GM18526 (cell line): Measurements from ENCODE around the gene HMGB4.

Experiments used
- POLR2A ChIP-seq: IDR thresholded peaks from 3 replicates; pipeline ENCODE4 v1.6.1; 2011; ENCODE audit not compliant: insufficient read length; ENCODE audit errors: extremely low read depth

HMGB4 gene

GRCh38 chr1:33828654-33829053 is 35.2 kb upstream of the HMGB4 start:
- no peak for TF ChIP-seq POLR2A

GRCh38 chr1:33836911-33837310 is 27.0 kb upstream of the HMGB4 start:
- TF ChIP-seq POLR2A = no peak

- no peak for TF ChIP-seq POLR2A
These were observed 26.2 kb upstream of the HMGB4 start for GRCh38 chr1:33837635-33838034.

- no peak for TF ChIP-seq POLR2A
These were observed 22.4 kb upstream of the HMGB4 start for GRCh38 chr1:33841494-33841893.

GRCh38 chr1:33842348-33842747 is 21.5 kb upstream of the HMGB4 start:
- no peak for TF ChIP-seq POLR2A

- TF ChIP-seq POLR2A = no peak
These were observed 19.7 kb upstream of the HMGB4 start for GRCh38 chr1:33844166-33844565.

- TF ChIP-seq POLR2A = no peak
These were observed 17.0 kb upstream of the HMGB4 start for GRCh38 chr1:33846861-33847260.

- TF ChIP-seq POLR2A = no peak
These were observed 15.5 kb upstream of the HMGB4 start for GRCh38 chr1:33848205-33848937.

GRCh38 chr1:33849211-33849610 is 14.7 kb upstream of the HMGB4 start:
- no peak for TF ChIP-seq POLR2A

- TF ChIP-seq POLR2A = no peak
These were observed 13.4 kb upstream of the HMGB4 start for GRCh38 chr1:33850481-33850880.

- no peak for TF ChIP-seq POLR2A
These were observed 11.2 kb upstream of the HMGB4 start for GRCh38 chr1:33852711-33853110.

- no peak for TF ChIP-seq POLR2A
These were observed 10.4 kb upstream of the HMGB4 start for GRCh38 chr1:33853431-33853830.

GRCh38 chr1:33854091-33854490 is 9.8 kb upstream of the HMGB4 start:
- TF ChIP-seq POLR2A = no peak

- TF ChIP-seq POLR2A = no peak
These were observed 3.2 kb upstream of the HMGB4 start for GRCh38 chr1:33860671-33861070.

- TF ChIP-seq POLR2A = no peak
These were observed 846 bp downstream of the HMGB4 start for GRCh38 chr1:33864460-33865389.

- no peak for TF ChIP-seq POLR2A
These were observed 2.4 kb downstream of the HMGB4 start for GRCh38 chr1:33866281-33866680.
